Activated naive CD8-positive, alpha-beta T cell treated with anti-CD3 and anti-CD28 coated beads, Interleukin-2, amount 50 U/mL, for 24 hours (primary cell): ENCODE data around the gene FLRT2.

Experiments
- ATAC-seq: fragments of 150-1000 bp; cut with Tn5 transposase; one replicate; pipeline ENCODE4 v1.10.0; 2021
- DNase-seq: peaks from one replicate; pipeline ENCODE4 v3.0.0; 2021
- H3K27ac Mint-ChIP-seq: one replicate; pipeline ENCODE4 v1.8.0; 2021; ENCODE audit warnings: mild to moderate bottlenecking, mixed read lengths
- H3K27me3 Mint-ChIP-seq: one replicate; pipeline ENCODE4 v1.8.0; 2021; ENCODE audit warnings: mixed read lengths
- H3K36me3 Mint-ChIP-seq: one replicate; pipeline ENCODE4 v1.8.0; 2021; ENCODE audit warnings: low read depth, mixed read lengths
- H3K4me1 Mint-ChIP-seq: one replicate; pipeline ENCODE4 v1.8.0; 2021; ENCODE audit warnings: mixed read lengths
- H3K4me3 Mint-ChIP-seq: one replicate; pipeline ENCODE4 v1.8.0; 2021; ENCODE audit warnings: mild to moderate bottlenecking, moderate library complexity, mixed read lengths
- H3K9me3 Mint-ChIP-seq: one replicate; pipeline ENCODE4 v1.8.0; 2021; ENCODE audit warnings: mixed read lengths

Gene FLRT2

DNA sequence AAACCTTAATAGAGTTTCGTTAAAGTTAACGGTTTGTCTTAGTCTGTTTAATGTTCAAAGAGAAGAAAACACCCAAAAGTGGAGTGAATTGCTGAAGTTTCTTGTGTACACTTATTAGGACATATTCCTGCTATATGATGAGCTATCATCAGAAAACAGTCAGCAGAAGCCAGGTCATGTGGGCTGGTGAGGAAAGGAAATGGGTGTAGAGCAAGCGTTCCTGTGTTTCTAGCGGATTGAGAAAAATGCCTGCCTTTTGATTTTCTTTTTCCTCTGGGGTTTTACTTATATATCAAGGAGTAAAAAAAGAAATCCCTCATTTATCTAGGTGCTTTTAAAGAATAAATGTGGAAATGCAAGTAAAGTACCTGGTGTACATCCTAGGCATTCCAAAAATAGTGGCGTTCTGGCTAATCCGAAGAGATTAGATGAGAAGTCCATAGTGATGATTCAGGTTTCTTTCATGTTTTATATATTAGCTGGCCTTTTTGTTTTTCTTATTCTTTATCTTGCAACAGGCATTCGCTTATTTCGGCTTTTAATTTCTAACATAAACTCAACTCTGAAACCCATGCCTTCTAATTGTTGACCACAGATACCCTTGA lies 50.7 kb downstream of the FLRT2 start:
- Mint-ChIP-seq H3K4me3 (no peak overlapping the region), H3K36me3 (no peaks in the 10 kb centered on the region), H3K9me3 (no peaks in the 10 kb centered on the region), H3K4me1 (no peaks in the 10 kb centered on the region), H3K27me3 (no peaks in the 10 kb centered on the region), H3K27ac (no peak overlapping the region)
- no peak for DNase-seq
- no peak for ATAC-seq

DNA sequence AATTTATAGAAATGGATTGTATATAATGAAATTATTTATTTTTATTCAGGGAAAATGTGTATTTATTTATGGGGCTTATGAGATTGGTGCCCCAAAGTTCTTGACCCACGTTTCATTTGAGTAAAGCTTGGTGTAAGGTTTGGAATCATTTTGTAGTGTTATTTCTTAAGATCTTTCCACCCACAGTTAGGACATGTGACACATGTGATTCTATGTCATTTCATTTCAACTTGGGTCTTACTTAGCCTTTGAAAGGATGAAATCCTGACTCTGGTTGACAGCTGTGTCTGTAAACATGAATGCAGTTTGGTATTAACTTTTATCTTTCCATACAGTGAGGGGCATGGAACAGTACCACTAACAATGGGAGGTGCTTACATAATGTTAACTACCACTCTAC lies 51.7 kb downstream of the FLRT2 start:
- no peak overlapping the region for H3K4me3 Mint-ChIP-seq

DNA sequence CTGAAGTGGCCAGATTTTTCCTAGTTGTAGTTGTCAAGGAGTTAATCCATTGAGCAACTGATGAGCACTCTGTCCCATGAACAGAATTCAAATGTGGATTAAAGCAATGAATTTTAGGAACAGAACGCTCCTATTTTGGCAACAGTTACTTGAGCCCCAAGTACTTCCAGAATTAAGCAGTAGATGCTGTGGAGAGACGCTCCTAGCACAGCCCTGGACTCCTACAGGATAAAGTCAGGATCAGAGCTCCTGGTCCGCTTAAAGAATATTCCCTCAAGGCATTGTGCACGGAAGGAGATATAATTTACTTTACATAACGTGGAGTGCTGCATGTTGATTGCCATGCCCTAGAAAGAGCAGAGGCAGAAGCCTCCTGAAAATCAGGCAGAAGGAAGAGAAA lies 53.4 kb downstream of the FLRT2 start:
- H3K4me1 Mint-ChIP-seq, result peaks cover 3% of the 10 kb centered on the region
- H3K36me3 Mint-ChIP-seq, result no peaks in the 10 kb centered on the region
- DNase-seq, result no peak
- no peak overlapping the region for H3K27ac Mint-ChIP-seq
- H3K27me3 Mint-ChIP-seq, result no peaks in the 10 kb centered on the region
- H3K4me3 Mint-ChIP-seq, result no peak overlapping the region
- ATAC-seq, result no peak
- no peaks in the 10 kb centered on the region for H3K9me3 Mint-ChIP-seq

More for the DNA sequence above, 51.7 kb downstream of the FLRT2 start:
- Mint-ChIP-seq H3K36me3 (no peaks in the 10 kb centered on the region), H3K27me3 (no peaks in the 10 kb centered on the region), H3K9me3 (no peaks in the 10 kb centered on the region), H3K4me1 (no peaks in the 10 kb centered on the region), H3K27ac (no peak overlapping the region)
- no peak for DNase-seq
- no peak for ATAC-seq

DNA sequence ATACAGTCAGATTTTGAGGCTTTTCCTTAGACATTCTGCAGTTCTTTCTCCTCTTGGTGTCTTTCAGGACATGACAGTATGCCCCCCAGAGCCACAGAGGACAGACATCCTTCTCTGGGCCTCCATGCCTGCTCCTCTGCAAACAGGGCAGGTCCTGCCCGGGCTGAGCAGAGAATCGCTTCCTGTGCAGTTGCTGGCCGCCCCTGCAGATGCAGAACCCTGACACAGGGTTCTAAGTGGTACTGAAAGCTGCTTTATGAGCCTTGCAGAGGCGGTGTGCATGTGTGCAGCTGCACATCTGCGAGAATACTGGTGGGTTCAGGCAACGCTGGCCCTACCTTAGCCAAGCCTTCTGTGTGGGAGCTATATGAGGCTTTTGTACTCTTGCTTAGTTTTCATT lies 54.5 kb downstream of the FLRT2 start:
- Mint-ChIP-seq H3K4me3 (no peak overlapping the region), H3K4me1 (peaks cover 3% of the 10 kb centered on the region), H3K36me3 (no peaks in the 10 kb centered on the region), H3K27me3 (no peaks in the 10 kb centered on the region), H3K9me3 (no peaks in the 10 kb centered on the region), H3K27ac (no peak overlapping the region)
- no peak for DNase-seq
- no peak for ATAC-seq

DNA sequence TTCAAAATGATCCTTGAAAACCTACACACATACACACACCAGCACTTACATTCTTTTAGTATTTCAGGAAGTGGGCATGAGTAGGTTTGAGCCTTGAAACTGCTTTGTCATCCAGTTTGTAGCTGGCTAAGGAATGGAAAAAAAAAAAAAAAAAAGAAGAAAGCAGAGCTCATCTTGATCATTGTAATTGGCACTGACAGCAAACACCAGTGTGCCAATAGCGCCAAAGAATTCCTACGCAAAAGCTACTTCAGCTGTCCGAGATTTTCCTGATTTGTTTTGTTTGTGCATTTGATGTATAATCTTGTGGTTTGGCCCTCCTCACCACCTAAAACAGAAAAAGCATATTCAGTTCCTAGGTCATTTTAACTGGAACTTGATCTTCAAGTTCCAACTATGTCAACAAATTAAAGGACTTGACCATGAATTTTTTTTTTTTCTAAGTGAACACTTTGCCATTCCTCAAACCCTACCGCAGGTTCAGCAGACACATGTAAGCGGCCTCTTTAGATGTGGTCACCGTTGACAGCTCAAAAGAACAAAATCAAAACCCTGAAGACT lies 57.3 kb downstream of the FLRT2 start:
- peaks cover 3% of the 10 kb centered on the region for H3K4me1 Mint-ChIP-seq
- no peak for DNase-seq
- H3K4me3 Mint-ChIP-seq, result no peak overlapping the region
- H3K27me3 Mint-ChIP-seq, result no peaks in the 10 kb centered on the region
- no peak for ATAC-seq
- no peak overlapping the region for H3K27ac Mint-ChIP-seq
- H3K36me3 Mint-ChIP-seq, result no peaks in the 10 kb centered on the region
- peaks cover 8% of the 10 kb centered on the region for H3K9me3 Mint-ChIP-seq

DNA sequence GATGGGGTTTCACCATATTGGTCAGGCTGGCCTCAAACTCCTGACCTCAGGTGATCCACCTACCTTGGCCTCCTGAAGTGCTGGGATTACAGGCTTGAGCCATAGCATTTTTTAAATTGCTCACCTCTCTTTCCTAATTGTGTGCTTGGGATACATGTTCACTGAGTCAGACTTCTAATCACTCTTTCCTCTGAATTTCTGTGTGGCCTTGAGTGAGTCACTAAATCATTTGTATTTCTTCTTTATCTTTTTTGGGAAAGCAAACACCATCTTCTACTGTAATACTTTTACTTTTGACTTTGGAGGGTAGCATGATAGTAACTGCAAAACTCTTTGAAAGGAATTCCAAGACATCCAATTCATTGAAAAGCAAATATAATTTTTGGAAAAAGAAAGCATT lies 60.8 kb downstream of the FLRT2 start:
- Mint-ChIP-seq H3K4me3 (no peak overlapping the region), H3K27ac (no peak overlapping the region), H3K4me1 (peaks cover 3% of the 10 kb centered on the region), H3K27me3 (no peaks in the 10 kb centered on the region), H3K36me3 (no peaks in the 10 kb centered on the region), H3K9me3 (peaks cover 8% of the 10 kb centered on the region)
- ATAC-seq (no peak), DNase-seq (no peak)

DNA sequence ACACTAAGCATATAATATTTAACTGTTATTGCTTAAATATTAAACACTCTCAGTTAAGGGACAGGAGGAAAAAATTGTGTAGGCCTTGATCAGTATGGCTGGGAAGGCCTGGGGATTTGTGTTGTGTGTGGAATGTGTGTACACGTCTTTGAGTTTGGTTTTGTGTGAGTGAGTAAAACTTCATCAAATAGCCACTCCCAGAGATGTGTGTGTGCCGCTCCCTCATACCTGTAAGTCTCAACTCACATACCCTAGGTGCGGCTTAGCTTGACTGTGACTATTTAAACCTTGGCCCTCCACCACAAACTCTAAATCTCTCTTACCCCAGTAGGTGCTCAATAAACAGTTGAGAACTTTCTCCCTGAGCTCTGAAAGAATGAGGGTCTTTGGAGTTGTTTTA lies 64.3 kb downstream of the FLRT2 start:
- no peaks in the 10 kb centered on the region for H3K36me3 Mint-ChIP-seq
- H3K4me3 Mint-ChIP-seq, result no peak overlapping the region
- H3K27me3 Mint-ChIP-seq, result no peaks in the 10 kb centered on the region
- H3K9me3 Mint-ChIP-seq, result peaks cover 8% of the 10 kb centered on the region
- no peaks in the 10 kb centered on the region for H3K4me1 Mint-ChIP-seq
- DNase-seq (no peak), ATAC-seq (no peak)
- no peak overlapping the region for H3K27ac Mint-ChIP-seq

DNA sequence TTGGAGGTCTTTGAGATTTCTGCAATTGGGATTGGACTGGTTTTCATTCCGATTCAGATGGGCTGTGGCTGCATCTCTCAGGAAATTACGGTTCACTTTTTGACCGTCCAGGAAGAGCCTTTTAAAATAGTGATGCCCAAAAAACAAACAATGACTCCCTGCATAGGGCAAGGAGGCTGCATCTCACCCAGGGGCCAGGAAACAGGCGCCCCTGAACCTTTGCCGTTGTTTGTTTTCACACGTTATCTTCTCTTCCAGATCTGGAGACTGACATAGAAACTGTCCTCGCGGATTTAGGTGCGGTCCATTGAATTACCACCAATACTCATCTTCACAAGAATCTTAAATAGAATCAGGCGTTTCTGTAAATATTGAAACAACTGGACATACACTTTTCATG lies 66.0 kb downstream of the FLRT2 start:
- no peak for ATAC-seq
- Mint-ChIP-seq H3K27ac (no peak overlapping the region), H3K4me3 (no peak overlapping the region), H3K4me1 (no peaks in the 10 kb centered on the region), H3K27me3 (no peaks in the 10 kb centered on the region), H3K9me3 (no peaks in the 10 kb centered on the region), H3K36me3 (no peaks in the 10 kb centered on the region)
- DNase-seq, result no peak

DNA sequence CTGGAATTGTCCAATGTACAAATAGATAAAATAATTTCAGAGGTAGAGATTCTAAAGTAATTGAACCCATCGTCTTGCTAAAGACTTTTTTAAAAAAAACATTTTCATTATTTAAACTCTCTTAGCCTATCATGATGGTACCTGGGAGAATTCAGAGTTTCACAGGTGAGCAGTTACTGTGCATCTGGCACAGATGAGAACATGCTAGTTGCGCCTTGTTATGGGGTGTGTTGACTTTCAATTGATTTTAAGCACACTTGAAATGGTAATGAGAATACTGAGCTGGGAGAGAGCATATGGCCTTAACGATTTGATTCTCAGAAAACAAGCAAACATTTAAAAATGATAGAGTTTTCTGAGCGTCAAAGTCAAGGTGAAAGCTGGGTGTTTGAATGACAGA lies 66.6 kb downstream of the FLRT2 start:
- ATAC-seq (no peak), DNase-seq (no peak)
- Mint-ChIP-seq H3K36me3 (no peaks in the 10 kb centered on the region), H3K27ac (no peak overlapping the region), H3K4me1 (no peaks in the 10 kb centered on the region), H3K4me3 (no peak overlapping the region), H3K9me3 (no peaks in the 10 kb centered on the region), H3K27me3 (no peaks in the 10 kb centered on the region)

DNA sequence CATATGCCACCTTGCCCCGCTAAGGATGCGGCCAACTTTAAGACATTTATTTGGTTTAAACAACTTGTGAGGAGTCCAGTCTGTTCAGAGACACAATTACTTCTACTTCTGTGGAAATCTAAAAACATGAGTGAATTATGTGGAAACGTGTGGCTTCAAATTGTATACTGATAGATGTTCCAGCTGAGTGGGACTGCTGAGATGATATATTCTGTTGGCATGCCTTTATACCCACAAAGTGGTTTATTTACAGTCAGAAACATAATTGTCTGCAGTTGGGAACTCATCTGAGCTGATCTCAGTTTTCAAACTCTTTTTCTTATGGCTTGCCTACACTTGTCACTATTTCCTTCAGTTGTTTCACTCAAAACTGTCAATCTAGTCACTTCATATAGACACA lies 67.8 kb downstream of the FLRT2 start:
- no peak for ATAC-seq
- no peaks in the 10 kb centered on the region for H3K4me1 Mint-ChIP-seq
- no peak overlapping the region for H3K4me3 Mint-ChIP-seq
- no peaks in the 10 kb centered on the region for H3K9me3 Mint-ChIP-seq
- H3K27ac Mint-ChIP-seq, result no peak overlapping the region
- no peaks in the 10 kb centered on the region for H3K36me3 Mint-ChIP-seq
- H3K27me3 Mint-ChIP-seq, result no peaks in the 10 kb centered on the region
- DNase-seq, result no peak

DNA sequence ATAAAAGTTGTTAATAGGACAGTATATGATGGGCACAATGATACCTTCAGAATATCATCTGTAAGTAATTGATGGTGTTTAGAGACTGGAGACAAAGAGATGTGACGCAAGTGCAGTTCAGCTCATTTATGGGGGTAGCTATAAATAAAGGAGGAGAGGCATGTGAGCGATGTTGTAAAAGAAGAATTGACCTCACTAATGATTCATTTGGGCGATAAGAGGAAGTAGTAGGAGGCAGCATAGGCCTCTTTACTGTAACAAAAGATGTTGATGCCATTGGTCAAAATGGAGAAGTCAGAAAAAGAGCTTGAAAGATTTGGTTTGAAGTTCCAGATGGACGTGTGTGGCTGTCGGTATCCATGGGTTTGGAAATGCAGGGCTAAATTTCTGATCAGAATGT lies 70.0 kb downstream of the FLRT2 start:
- Mint-ChIP-seq H3K27ac (no peak overlapping the region), H3K27me3 (no peaks in the 10 kb centered on the region), H3K4me3 (no peak overlapping the region), H3K36me3 (no peaks in the 10 kb centered on the region), H3K9me3 (no peaks in the 10 kb centered on the region), H3K4me1 (no peaks in the 10 kb centered on the region)
- DNase-seq (no peak), ATAC-seq (no peak)

DNA sequence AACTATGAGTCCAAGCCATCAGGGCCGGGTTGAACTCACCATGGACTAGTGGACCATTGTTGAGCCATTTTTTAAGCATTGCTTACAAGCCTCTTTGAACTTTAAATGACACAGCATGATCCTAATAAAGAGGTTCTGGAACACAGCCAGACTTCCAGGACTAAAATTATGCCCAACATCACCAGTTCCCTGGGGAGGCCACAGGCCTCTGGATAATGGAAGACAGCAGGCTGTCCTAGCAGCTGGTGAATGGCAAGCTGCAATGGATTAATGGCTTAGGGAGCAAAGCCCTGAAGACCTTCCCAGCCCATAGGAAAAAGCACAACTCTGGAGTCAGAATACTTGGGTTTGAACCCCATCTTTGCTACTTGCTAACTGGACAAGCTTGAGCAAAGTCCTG lies 71.3 kb downstream of the FLRT2 start:
- DNase-seq, result no peak
- no peaks in the 10 kb centered on the region for H3K9me3 Mint-ChIP-seq

DNA sequence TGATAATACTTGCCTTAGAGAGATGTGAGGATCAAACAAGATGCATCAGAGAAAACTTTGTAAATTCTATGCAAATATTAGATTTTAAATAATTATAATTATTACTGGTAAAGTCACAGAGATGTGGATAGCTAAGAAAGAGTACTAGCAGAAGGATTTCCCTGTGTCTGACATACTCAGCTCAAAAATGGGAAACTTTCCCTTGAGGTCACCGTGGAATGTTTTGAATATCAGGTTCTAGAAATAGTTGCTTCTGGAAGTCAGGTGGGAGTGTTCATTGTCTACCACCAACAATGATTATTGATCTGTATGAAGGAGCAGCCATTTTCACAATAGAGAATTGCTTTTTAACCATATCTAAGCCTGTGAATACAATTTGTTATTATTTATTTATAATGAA lies 71.7 kb downstream of the FLRT2 start:
- Mint-ChIP-seq H3K27ac (no peak overlapping the region), H3K27me3 (no peaks in the 10 kb centered on the region), H3K9me3 (no peaks in the 10 kb centered on the region), H3K4me1 (no peaks in the 10 kb centered on the region), H3K36me3 (no peaks in the 10 kb centered on the region), H3K4me3 (no peak overlapping the region)
- DNase-seq (no peak), ATAC-seq (no peak)

More for the DNA sequence above, 71.3 kb downstream of the FLRT2 start:
- Mint-ChIP-seq H3K27ac (no peak overlapping the region), H3K27me3 (no peaks in the 10 kb centered on the region), H3K4me3 (no peak overlapping the region), H3K4me1 (no peaks in the 10 kb centered on the region), H3K36me3 (no peaks in the 10 kb centered on the region)
- no peak for ATAC-seq

DNA sequence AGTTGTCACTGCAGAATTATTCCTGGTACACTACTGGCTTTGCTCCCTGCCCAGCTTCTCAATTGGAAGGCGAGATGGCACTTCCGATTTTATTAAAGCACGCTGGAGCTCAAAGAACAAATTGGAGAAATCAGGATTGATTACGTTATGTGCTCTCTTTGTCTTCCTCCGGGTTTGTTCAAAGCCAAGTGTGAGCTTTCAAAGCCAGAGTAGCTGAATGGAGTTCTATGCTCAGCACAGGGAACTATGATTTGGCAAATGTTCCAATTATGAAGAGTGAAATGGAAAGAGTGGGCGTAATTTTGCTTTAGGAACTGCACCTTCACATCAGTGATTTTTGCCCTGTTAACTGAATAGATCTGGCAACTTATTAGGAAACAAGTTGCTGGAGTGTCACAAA lies 72.4 kb downstream of the FLRT2 start:
- no peak overlapping the region for H3K27ac Mint-ChIP-seq
- ATAC-seq, result no peak
- DNase-seq, result no peak
- H3K27me3 Mint-ChIP-seq, result no peaks in the 10 kb centered on the region
- H3K4me3 Mint-ChIP-seq, result no peak overlapping the region
- H3K9me3 Mint-ChIP-seq, result no peaks in the 10 kb centered on the region
- H3K36me3 Mint-ChIP-seq, result no peaks in the 10 kb centered on the region
- H3K4me1 Mint-ChIP-seq, result no peaks in the 10 kb centered on the region

DNA sequence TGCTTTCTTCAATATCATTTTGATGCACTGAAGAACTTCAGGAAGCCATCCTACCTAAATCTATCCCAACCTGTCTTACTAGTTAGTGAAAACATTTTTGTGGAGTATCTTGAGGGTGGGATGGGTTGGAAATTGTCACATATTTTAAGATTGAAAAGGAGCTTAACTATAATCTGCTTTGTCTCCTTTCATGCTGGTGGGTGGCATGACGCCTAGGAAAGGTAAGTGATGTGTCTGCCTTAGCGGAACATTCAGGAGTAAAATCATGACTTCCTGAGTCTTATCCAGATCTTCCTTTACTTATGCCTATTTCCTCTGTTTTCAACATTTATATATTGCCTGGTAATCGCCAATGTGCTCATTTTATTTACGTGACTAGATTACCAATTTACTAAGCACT lies 74.1 kb downstream of the FLRT2 start:
- H3K4me1 Mint-ChIP-seq, result no peaks in the 10 kb centered on the region
- no peak overlapping the region for H3K4me3 Mint-ChIP-seq
- no peaks in the 10 kb centered on the region for H3K36me3 Mint-ChIP-seq
- ATAC-seq (no peak), DNase-seq (no peak)
- no peaks in the 10 kb centered on the region for H3K27me3 Mint-ChIP-seq
- no peak overlapping the region for H3K27ac Mint-ChIP-seq
- no peaks in the 10 kb centered on the region for H3K9me3 Mint-ChIP-seq

DNA sequence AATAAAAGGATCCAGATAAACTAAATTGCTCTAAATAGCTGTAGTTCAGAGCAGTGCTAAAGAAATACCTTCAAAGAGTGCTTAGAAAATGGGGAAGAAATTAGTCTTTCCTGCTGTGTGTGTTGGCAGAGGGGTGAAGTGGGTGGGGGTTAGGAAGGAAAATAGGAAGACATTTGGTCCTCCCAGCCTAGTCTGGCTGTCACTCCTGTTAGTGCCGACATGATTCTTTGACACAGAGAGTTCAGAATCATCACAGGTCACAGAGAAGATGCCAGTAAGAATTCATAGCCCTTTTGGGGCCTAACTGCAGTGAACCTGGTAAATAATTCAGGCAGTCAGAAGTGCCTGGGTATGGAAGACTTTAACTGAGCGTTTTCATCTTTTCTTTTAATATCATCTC lies 74.8 kb downstream of the FLRT2 start:
- H3K4me3 Mint-ChIP-seq, result no peak overlapping the region
- H3K9me3 Mint-ChIP-seq, result no peaks in the 10 kb centered on the region

More for the DNA sequence above, 74.8 kb downstream of the FLRT2 start:
- no peaks in the 10 kb centered on the region for H3K27me3 Mint-ChIP-seq
- DNase-seq, result no peak
- no peak for ATAC-seq
- no peaks in the 10 kb centered on the region for H3K36me3 Mint-ChIP-seq
- no peaks in the 10 kb centered on the region for H3K4me1 Mint-ChIP-seq
- H3K27ac Mint-ChIP-seq, result no peak overlapping the region
